G401 (cell line): ENCODE results near the gene GPC1. TPM values are rescaled to one million over a fixed set of nuclear protein-coding genes. Genes with fewer than 3 reads are reported as not detected.

Experiments
- DNase-seq: peaks from one replicate; pipeline ENCODE4 v3.0.0-alpha.2; 2015; ENCODE audit warnings: low spot score
- in situ Hi-C: cut with HindIII; loops from 2 replicates; pipeline ENCODE4 v1.10.0; 2016; ENCODE audit warnings: low sequenced_read_pairs, mixed read lengths
- total RNA-seq: library from RNA; depleted of rRNA; stranded (reverse); fragments of >200 nt; shearing (Covaris generic); gene quantifications from 2 replicates; pipeline ENCODE4 v1.2.3, GENCODE V29; 2014

GPC1 gene
- total RNA-seq, 1 experiment from 2014 or later = 39.1 TPM

DNA sequence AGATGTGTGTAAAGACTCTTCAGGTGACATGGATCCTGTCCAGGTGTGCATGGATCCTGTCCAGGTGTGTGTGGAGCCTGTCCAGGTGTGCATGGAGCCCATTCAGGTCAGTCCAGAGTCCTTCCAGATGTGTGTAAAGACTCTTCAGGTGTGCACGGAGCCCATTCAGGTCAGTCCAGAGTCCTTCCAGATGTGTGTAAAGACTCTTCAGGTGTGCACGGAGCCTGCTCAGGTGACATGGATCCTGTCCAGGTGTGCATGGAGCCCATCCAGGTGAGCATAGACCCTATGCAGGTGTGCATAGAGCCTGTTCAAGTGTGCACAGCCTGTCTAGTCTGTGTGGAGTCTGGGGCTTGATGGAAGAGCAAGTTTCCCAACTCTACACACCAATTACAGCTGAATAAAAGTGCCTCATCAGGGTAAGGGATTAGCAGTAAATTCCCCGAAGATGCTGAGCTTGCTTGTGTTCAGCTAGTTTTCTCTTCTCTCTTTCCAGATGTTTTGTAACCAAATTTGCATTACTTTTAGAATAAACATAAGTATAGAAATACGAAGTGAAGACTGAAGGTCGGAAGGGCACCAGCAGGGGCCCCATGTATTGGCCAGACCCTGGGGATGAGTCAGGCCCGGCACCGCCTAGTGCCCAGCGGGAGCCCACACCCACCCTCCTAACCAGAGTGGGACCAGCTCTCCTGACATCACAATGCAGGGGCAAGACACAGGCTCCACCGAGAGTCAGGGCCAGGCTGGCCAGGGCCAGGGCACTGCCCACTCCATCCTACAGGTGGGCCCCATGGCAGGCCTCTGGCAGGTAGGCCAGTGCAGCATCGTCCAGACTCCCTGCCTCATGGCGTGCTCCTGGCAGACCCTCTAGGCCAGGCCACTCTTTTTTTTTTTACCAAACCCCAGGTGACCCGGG is 38.6 kb upstream of the GPC1 start:
- no peak for DNase-seq
- in situ Hi-C loops = no loop called here

DNA sequence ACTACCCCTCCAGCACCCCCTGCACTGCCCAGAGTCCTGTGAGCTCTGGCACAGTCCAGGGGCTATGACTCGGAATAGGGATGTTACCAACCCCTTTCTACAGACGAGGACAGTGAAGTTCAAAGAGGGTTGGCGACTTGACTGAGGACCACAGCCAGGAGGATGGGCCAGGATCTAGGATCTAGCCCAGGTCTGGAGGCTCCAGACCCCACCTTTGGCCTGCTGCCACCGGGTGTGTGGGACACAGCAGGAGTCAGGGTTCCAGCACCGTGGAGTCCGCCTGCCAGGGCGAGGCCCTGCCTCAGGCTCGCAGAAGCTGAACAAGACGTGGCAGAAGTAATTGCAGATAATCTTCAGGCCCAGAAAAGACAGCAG is 37.9 kb upstream of the GPC1 start:
- in situ Hi-C loops = no loop called here
- DNase-seq = no peak

- in situ Hi-C loops = no loop called here
- no peak for DNase-seq
These were observed 37.4 kb upstream of the GPC1 start for GRCh38 chr2:240397924-240398645.

DNA sequence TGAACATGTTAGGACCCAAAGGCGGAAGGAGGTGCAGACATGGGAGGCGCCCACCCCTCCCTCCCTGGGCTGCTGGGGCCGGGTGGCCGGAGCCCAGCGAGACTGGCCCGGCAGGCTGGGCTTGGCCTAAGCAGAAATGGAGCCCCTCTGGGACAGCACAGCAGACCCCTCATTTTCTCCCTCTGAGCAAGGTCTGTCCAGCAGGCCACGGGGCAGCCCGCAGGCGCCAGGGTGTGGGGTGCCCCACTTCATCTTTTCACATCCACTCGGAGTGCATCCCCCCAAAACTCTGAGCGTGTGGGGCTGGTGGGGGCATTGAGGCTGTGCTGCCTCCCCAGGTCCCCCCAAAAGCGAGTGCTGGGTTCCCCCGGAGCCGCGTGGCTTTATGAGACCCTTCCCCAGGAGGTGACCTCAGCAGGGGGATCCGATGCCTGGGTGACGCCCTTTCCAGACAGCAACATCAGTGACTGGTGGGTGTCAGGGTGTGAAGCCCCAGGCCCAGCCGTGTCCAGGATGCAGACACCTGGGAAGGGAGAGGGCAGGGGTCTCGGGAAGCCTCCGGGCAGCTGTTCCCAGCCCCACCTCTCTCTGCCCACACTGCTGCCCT is 36.7 kb upstream of the GPC1 start:
- no peak for DNase-seq
- in situ Hi-C loops = no loop called here

DNA sequence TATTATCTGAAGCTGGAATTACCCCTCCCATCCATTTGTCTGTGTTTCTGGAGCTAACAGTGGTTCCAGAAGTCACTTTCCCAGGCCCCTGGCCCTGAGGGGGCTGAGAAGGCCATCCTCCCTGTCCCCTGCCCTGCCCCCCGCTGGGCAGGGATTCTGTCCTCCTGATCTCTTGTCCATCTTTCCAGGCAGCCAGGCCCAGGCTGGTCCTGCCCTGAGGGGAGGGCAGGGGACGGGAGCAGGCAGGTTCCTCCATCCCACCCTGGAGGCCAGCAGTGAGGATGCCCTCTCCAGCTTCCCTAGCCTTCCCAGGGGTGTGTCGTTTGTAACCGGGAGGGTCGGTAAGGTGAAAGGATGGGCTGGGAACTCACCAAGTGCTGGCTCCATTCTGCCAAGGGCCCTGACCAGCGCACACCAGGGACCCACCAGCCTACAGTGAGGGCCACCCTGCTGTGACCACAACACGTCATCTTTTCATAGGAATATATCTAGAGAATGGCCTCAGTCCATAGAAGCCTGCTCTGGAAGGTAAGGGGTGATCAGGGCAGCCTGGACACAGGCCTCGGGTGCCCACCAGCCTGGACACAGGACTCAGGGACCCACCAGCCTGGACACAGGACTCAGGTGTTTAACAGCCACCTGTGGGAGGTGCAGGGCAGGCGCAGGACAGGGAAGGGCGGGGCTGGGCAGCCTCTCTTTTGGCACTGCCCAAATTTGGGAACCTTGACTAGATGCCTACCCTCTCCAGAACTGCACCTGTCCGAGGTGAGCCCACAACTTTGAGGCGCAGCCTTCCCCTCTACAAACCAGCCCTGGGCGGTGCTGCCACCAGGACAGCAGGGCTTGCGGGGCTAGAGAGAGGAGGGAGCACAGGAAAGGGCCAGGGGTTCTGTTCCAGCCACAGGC is 35.8 kb upstream of the GPC1 start:
- DNase-seq = no peak
- in situ Hi-C loops = no loop called here

- DNase-seq = no peak
- in situ Hi-C loops = no loop called here
These were observed 34.9 kb upstream of the GPC1 start for GRCh38 chr2:240400371-240401161.

DNA sequence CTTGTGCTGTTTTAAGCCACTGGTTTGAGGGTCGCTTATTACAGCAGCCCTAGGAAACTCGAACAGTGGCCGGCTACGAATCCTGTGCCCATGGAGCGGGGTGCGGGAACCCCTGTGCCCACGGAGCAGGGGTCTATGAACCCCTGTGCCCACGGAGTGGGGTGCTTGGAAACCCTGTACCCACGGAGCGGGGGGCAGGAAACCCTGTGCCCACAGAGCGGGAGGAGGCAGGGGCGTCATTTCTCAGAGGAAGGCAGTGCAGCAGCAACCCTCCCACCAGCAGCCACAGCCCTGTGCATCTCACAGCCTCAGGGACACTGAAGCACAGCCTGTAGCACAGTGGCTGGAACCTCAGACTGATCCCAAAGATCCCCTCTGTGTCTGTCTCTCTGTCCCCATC is 34.2 kb upstream of the GPC1 start:
- in situ Hi-C loops = no loop called here
- DNase-seq = no peak

GRCh38 chr2:240401781-240402551 is 33.5 kb upstream of the GPC1 start:
- in situ Hi-C loops = no loop called here
- DNase-seq = no peak

- in situ Hi-C loops = no loop called here
- DNase-seq = no peak
These were observed 32.7 kb upstream of the GPC1 start for GRCh38 chr2:240402566-240403272.

DNA sequence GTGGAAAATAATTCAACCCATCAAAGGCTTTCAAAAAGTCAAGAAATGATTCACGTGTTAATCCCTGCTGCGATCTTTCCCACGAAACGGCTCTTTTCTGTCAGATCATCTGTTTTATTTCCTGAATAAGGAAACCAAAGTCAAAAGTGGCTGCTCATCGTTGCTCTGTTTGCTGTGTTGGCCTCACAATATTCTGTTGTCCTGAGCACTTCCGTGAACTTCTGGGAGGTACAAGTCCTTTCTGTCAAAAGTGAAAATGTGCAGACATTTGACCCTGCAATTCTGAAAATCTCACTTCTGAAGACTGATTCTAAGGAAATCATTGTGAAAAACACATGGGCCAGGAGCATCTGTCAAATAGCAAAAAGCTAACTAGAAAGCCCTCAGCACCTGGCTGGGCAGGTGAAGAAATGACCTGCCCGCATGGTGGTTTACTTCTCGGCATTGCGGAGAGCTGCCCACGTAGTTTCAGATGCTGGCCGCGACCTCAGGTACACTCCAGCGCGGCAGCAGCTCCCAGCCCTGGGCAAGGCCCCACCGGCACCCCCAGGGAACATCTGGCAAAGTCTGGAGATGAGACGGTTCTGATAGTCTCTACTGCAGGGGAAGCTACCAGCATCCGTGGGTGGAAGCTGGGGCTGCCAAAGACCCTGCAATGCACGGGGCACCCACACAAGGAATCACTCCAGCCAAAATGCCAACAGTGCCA is 31.9 kb upstream of the GPC1 start:
- in situ Hi-C loops = no loop called here
- no peak for DNase-seq

DNA sequence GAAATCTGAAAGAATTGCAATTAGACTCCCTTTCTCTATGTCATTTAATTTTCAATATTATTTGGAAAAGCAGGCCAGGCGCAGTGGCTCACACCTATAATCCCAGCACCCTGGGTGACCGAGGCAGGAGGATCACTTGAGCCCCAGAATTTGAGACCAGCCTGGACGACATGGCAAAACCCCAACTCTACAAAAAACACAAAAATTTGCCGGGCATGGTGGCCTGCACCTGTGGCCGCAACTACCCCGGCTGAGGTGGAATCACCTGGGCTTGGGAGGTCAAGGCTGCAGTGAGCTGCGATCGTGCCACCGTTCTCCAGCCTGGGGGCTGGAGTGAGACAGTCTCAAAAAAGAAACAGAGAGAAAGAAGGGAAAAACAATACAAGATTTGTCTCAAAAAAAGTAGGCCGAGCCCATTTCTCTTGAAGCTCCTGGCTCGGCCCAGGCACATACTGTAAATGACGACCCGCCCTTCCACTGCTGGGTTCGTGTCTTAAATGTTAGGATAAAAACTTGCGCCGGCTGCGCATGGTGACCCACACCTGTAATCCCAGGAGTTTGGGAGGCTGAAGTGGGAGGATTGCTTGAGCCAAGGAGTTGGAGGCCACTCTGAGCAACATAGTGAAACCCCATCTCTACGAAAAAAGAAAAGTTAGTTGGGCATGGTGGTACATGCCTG is 31.1 kb upstream of the GPC1 start:
- in situ Hi-C loops = no loop called here
- DNase-seq = no peak

DNA sequence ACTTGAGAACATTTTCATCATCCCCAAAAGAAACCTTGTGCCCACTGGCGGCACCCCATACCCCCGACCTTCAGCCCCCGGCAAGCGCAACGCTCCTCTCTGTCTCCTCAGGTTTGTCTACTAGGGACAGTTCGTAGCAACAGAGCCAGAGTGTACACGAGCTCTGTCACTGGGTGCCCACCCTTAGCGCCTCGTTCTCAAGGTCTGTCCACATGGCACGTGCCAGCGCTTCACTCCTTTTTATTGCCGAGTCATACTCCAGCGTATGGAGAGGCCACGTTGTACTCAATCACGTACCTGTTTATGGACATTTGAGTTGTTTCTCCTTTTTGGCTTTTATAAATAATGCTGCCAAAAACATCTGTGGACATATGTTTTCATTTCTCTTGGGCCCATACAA is 30.3 kb upstream of the GPC1 start:
- no peak for DNase-seq
- in situ Hi-C loops = no loop called here

- DNase-seq = no peak
- in situ Hi-C loops = no loop called here
These were observed 29.7 kb upstream of the GPC1 start for GRCh38 chr2:240405684-240406313.

DNA sequence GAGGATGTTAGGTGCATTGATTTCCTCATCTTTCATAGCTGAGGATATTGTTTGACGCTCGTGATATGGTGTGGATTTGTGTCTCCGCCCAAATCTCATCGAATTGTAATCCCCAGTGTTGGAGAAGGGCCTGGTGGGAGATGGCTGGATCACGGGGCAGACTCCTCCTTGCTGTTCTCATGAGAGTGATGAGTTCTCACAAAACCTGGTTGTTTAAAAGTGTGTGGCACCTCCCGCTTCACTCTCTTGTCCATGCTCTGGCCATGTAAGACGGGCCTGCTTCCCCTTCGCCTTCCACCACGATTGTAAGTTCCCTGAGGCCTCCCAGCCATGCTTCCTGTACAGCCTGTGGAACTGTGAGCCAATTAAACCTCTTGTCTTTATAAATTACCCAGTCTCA is 28.4 kb upstream of the GPC1 start:
- no peak for DNase-seq
- in situ Hi-C loops = no loop called here

GRCh38 chr2:240410004-240410403 is 25.5 kb upstream of the GPC1 start:
- in situ Hi-C loops = no loop called here
- no peak for DNase-seq

DNA sequence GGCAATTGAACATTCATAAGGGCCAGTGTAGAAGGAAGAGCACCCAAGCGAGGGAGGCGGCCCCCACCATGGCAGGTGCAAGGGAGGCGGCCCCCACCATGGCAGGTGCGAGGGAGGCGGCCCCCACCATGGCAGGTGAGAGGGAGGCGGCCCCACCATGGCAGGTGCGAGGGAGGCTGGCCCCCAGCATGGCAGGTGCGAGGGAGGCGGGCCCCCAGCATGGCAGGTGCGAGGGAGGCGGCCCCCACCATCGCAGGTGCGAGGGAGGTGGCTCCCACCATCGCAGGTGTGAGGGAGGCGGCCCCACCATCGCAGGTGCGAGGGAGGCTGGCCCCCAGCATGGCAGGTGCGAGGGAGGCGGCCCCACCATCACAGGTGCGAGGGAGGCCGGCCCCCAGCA is 24.7 kb upstream of the GPC1 start:
- in situ Hi-C loops = no loop called here
- DNase-seq = no peak
